Right atrium auricular region (tissue), 2 donors: ENCODE results near the gene GUCY2C. TPM values are rescaled to one million over a fixed set of nuclear protein-coding genes. Genes with fewer than 3 reads are reported as not detected.
A peak's percentile ranks its signal among the peaks of the same experiment; 100 is the strongest.

Experiments
- DNase-seq: peaks from one replicate; pipeline ENCODE4 v3.0.0-alpha.2; 2019; ENCODE audit warnings: low spot score
- H3K27ac ChIP-seq, 2 donors: fragments of 200-600 bp; sonication (generic); 1 replicate in 1 of 2; 2 replicates in 1 of 2; pipeline ENCODE4 v1.5.1; 2016 to 2019
- H3K27me3 ChIP-seq, 2 donors: fragments of 200-600 bp; sonication (generic); one replicate each; pipeline versions ENCODE4 v1.5.1 to v1.6.0; 2017 to 2019
- H3K36me3 ChIP-seq: fragments of 200-600 bp; sonication (generic); one replicate; pipeline ENCODE4 v1.5.1; 2016
- H3K4me1 ChIP-seq, 2 donors: fragments of 200-600 bp; sonication (generic); one replicate each; pipeline versions ENCODE4 v1.5.1 to v1.6.0; 2017 to 2019
- H3K4me3 ChIP-seq, 2 donors: fragments of 200-600 bp; sonication (generic); 1 replicate in 1 of 2; 2 replicates in 1 of 2; pipeline ENCODE4 v1.5.1; 2017 to 2019; ENCODE audit warnings: mild to moderate bottlenecking in 1 of 2, moderate library complexity in 1 of 2
- H3K9me3 ChIP-seq, 2 donors: fragments of 200-600 bp; sonication (generic); one replicate each; pipeline ENCODE4 v1.5.1; 2019
- CTCF ChIP-seq, 2 donors: fragments of 200-600 bp; sonication (generic); IDR thresholded peaks; one replicate each; pipeline ENCODE4 v1.5.1; 2019; ENCODE audit warnings: antibody characterized with exemption in 2 of 2
- total RNA-seq, 2 donors: library from RNA; depleted of rRNA; stranded (reverse); fragments of >200 nt; gene quantifications; one replicate each; pipeline ENCODE4 v1.1.0, GENCODE V29; 2016

The GUCY2C gene
- total RNA-seq, 2 donors from 2014 or later, result not detected

- Histone ChIP-seq H3K4me3 (no peak overlapping the region), H3K27ac (no peak overlapping the region), H3K4me1 (no peaks in the 10 kb centered on the region), H3K36me3 (no peaks in the 10 kb centered on the region), H3K9me3 (no peaks in the 10 kb centered on the region), H3K27me3 (no peaks in the 10 kb centered on the region)
- no peak for DNase-seq
- no peak for TF ChIP-seq CTCF (IDR thresholded peaks at IDR 0.05)
Observed at GRCh38 chr12:14621826-14622225, 74.6 kb downstream of the GUCY2C start.

GRCh38 chr12:14619741-14620501 is 76.5 kb downstream of the GUCY2C start:
- no peaks in the 10 kb centered on the region for H3K36me3 ChIP-seq
- H3K27ac ChIP-seq, result no peak overlapping the region
- no peaks in the 10 kb centered on the region for H3K27me3 ChIP-seq
- H3K4me3 ChIP-seq, result no peak overlapping the region
- DNase-seq, result no peak
- no peaks in the 10 kb centered on the region for H3K4me1 ChIP-seq
- no peaks in the 10 kb centered on the region for H3K9me3 ChIP-seq
- TF ChIP-seq CTCF (IDR thresholded peaks at IDR 0.05), result no peak

GRCh38 chr12:14618983-14619382 is 77.4 kb downstream of the GUCY2C start:
- H3K4me3 ChIP-seq, result no peak overlapping the region
- no peak for DNase-seq
- no peaks in the 10 kb centered on the region for H3K27me3 ChIP-seq
- peaks cover 0 to under 1% of the 10 kb centered on the region in 2 donors for H3K4me1 ChIP-seq
- H3K36me3 ChIP-seq, result no peaks in the 10 kb centered on the region
- TF ChIP-seq CTCF (IDR thresholded peaks at IDR 0.05), result peak in 1 of 2 donors; percentile 62
- no peaks in the 10 kb centered on the region for H3K9me3 ChIP-seq
- H3K27ac ChIP-seq, result no peak overlapping the region

- H3K36me3 ChIP-seq, result no peaks in the 10 kb centered on the region
- peaks cover 0 to 17% of the 10 kb centered on the region in 2 donors for H3K4me1 ChIP-seq
- H3K27me3 ChIP-seq, result no peaks in the 10 kb centered on the region
- no peak overlapping the region for H3K27ac ChIP-seq
- H3K9me3 ChIP-seq, result peaks cover 0 to 10% of the 10 kb centered on the region in 2 donors
- no peak overlapping the region for H3K4me3 ChIP-seq
- TF ChIP-seq CTCF (IDR thresholded peaks at IDR 0.05), result no peak
- no peak for DNase-seq
Observed at GRCh38 chr12:14614704-14615121, 81.7 kb downstream of the GUCY2C start.

GRCh38 chr12:14613718-14614117 is 82.7 kb downstream of the GUCY2C start:
- Histone ChIP-seq H3K36me3 (no peaks in the 10 kb centered on the region), H3K4me3 (no peak overlapping the region), H3K4me1 (peaks cover 0 to 17% of the 10 kb centered on the region in 2 donors), H3K27me3 (no peaks in the 10 kb centered on the region), H3K9me3 (peaks cover 0 to 13% of the 10 kb centered on the region in 2 donors), H3K27ac (peak overlapping the region in 1 of 2 donors; percentile 32)
- DNase-seq, result no peak
- no peak for TF ChIP-seq CTCF (IDR thresholded peaks at IDR 0.05)
